Measurements from ENCODE around the gene TNFRSF8.

TNFRSF8 gene

GRCh38 chr1:12142891-12143630 lies 80.0 kb downstream of the TNFRSF8 start:
- no peak for DNase-seq (ENCODE audit: low read depth)

GRCh38 chr1:12143631-12144155 lies 80.6 kb downstream of the TNFRSF8 start:
- DNase-seq (ENCODE audit: low read depth) = peak; percentile 97

GRCh38 chr1:12144236-12144635 lies 81.1 kb downstream of the TNFRSF8 start:
- no peak for DNase-seq (ENCODE audit: low read depth)

DNA sequence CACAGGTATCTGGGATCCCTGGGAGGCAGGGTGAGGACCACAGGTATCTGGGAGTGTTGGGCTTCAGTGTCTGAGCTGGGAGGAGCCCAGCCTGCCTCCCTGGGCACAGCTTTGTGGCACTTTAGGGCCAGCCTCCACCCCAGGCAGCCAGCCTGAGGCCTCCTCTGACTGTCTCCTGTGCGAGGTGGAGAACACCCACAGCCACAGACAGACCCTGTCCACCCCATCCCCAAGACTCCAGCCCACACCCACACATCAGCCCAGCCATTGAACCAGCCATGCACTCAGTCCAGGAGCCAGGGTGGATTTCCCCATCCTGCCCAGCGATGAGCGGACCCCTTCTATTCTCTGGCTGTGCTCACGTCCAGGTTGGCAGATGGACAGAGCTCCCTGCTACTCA lies 81.9 kb downstream of the TNFRSF8 start:
- DNase-seq (ENCODE audit: low read depth) = no peak

DNA sequence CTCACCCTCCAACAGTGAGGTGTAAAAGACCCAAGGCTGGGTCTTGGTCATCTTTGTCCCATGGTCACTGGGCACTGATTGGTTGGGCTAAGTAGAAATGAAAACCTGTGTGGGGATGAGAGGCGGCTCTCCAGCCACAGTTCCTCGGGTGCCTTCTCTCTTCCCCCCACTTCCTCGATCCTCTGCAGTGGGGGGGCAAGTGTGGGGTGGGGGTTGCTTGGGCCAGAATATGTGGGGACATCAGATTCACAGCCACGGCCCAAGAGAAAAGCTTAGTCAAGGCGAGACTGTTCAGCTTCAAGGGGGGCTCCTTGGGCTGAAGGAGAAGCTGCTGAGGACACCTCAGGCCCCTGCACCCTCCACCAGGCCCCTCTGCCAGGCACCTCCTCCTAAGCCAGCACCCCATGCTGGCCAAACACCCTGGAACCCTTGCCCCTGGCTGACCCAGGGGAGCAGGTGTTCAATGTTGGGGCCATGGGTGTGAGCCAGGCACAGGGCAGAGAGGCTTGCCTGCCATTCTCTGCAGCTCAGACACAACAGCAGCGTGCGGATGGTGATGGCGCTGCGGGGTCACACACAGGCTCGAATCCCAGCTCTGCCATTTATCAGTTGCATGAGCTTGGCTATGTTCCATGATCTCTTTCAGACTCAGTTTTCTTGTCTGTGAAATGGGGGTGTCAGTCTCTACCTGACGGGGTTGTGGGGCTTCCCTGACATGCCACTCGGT lies 82.7 kb downstream of the TNFRSF8 start:
- no peak for DNase-seq (ENCODE audit: low read depth)

DNA sequence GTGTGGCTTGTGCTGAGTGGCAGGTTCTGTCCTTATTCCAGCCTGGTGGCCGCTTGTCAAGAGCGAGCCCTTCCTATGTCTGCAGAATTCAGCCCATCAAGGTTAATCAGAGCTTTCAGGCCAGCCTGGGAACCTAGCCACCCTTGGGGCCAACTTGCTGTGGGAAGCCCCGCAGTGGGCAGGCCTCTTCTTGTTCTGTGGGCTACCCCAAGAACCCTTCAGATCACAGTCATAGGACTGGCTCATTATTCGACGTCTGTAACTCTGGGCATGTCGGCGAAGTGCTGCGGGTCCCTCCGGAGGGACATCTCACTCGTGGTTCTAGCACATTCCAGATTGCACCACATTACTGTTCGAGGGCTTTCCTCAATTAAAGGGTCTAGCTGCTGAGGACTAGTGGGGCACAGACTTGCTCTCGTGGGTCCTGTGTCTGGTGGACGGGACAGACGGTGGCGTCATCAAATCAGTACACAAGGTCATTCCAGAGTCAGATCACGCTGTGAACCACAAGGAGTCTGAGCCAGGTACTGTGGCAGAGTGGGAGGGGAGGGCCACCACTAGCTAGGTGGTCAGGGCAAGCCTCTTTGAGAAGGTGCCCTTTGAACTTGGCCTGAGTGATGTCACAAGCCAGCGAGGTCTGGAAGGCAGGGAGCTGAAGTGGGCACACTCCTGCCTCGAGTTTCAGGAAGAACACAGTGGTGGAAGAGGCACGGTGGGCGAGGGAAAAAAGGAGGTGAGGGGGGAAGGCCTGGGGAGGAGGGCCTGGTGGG lies 83.4 kb downstream of the TNFRSF8 start:
- no peak for DNase-seq (ENCODE audit: low read depth)

GRCh38 chr1:12147201-12147701 lies 84.1 kb downstream of the TNFRSF8 start:
- no peak for DNase-seq (ENCODE audit: low read depth)

- peak; percentile 37 for DNase-seq (ENCODE audit: low read depth)
Observed at GRCh38 chr1:12148160-12148957, 85.3 kb downstream of the TNFRSF8 start.

- DNase-seq (ENCODE audit: low read depth) = no peak
Observed at GRCh38 chr1:12148958-12149790, 86.1 kb downstream of the TNFRSF8 start.

- DNase-seq (ENCODE audit: low read depth) = no peak
Observed at GRCh38 chr1:12149791-12150175, 86.7 kb downstream of the TNFRSF8 start.

- peak; percentile 23 for DNase-seq (ENCODE audit: low read depth)
Observed at GRCh38 chr1:12150456-12151200, 87.5 kb downstream of the TNFRSF8 start.

- DNase-seq (ENCODE audit: low read depth) = no peak
Observed at GRCh38 chr1:12151465-12151864, 88.4 kb downstream of the TNFRSF8 start.

- no peak for DNase-seq (ENCODE audit: low read depth)
Observed at GRCh38 chr1:12152113-12152891, 89.2 kb downstream of the TNFRSF8 start.

DNA sequence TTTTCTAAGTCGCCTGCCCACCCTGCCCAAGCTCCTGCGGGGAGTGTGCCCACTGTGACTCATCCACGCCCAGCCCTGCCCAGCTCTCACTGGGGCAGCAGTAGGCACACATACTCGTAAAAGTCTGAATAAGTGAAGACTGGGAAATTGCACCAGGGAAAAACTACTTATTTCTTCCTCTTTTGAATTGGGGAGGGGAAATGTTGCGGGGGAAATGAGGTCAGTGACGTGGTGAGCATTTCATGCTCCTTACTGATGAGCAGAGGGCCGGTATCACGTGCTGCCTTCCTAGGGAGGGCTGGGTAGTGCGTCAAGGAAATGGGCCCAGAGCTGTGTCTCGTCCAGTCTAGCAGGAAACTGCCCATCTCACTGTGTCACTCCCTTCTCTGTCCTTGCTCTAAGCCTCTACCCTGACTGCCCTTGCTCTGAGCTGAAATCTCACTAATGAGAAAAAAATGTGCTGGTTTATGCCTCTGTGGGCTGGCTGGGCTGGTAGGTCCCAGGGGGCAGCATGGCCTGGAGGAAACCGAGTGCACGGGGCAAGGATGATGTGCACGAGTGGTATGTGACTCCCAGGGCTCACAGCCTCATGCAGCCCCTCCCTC lies 90.2 kb downstream of the TNFRSF8 start:
- DNase-seq (ENCODE audit: low read depth) = peak; percentile 68

GRCh38 chr1:12155328-12155727 lies 92.2 kb downstream of the TNFRSF8 start:
- no peak for DNase-seq (ENCODE audit: low read depth)

GRCh38 chr1:12157366-12158231 lies 94.5 kb downstream of the TNFRSF8 start:
- no peak for DNase-seq (ENCODE audit: low read depth)

DNA sequence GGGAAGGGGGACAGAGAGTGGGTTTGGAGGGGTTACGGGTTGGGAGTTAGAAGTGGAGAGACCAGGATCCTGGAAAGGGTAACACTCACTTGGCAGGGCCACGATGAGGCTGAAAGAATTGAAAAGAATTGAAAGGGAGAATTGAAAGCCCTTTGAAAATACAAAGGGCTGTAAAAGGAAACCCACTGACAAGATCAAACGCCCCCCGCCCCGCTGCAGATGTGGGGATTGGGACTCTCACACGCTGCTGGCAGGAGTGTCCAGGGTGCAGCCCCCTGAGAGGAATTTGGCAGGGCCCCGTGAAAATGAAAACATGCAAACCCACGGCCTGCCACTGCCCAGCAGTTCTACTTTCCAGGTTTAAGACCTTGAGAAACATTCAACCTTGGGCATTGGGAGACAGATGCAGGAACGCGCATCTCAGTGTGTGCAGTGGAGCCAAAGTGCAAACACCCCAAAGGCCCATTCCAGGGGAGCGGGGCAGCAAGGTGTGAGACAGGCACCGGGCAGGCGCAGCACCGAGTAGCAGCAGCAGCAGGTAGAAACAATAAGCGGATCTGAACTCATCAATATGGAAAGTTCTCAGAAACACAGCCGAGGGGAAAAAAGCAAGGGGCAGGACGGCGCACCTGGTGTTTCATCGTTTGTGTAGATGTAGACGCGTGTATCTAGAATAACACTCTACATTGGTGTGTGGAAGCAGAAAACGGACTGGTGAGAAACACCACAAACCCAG lies 95.4 kb downstream of the TNFRSF8 start:
- DNase-seq (ENCODE audit: low read depth) = no peak

Data from iris pigment epithelial cell (primary cell).